Heart right ventricle (tissue), 16 donors: ENCODE results near the gene TBATA. TPM values are rescaled to one million over a fixed set of nuclear protein-coding genes. Genes with fewer than 3 reads are reported as not detected.

Experiments
- ATAC-seq, 8 donors: fragments of 200-7000 bp; cut with Tn5 transposase; one replicate each; pipeline ENCODE4 v1.9.1; 2020; ENCODE audit warnings: mild to moderate bottlenecking in 8 of 8, moderate library complexity in 8 of 8, moderate number of reproducible peaks in 1 of 8
- DNase-seq, 2 donors: peaks; one replicate each; pipeline ENCODE4 v3.0.0-alpha.2; 2020
- H3K27ac ChIP-seq, 10 donors: fragments of 200-600 bp; sonication (generic) in 2 of 10; one replicate each; pipeline versions ENCODE4 v1.5.0 to v1.8.0; 2020 to 2022; ENCODE audit warnings: mild to moderate bottlenecking in 3 of 10
- H3K27me3 ChIP-seq, 7 donors: fragments of 200-600 bp; one replicate each; pipeline ENCODE4 v1.8.0; 2021 to 2022; ENCODE audit warnings: mild to moderate bottlenecking in 2 of 7
- H3K36me3 ChIP-seq, 9 donors: fragments of 200-600 bp; sonication (generic) in 1 of 9; one replicate each; pipeline versions ENCODE4 v1.5.0 to v1.8.0; 2020 to 2022; ENCODE audit warnings: mild to moderate bottlenecking in 2 of 9
- H3K4me1 ChIP-seq, 9 donors: fragments of 200-600 bp; sonication (generic) in 1 of 9; one replicate each; pipeline versions ENCODE4 v1.5.0 to v1.8.0; 2020 to 2022; ENCODE audit warnings: mild to moderate bottlenecking in 4 of 9
- H3K4me3 ChIP-seq, 10 donors: fragments of 200-600 bp; sonication (generic) in 2 of 10; one replicate each; pipeline versions ENCODE4 v1.5.0 to v1.8.0; 2020 to 2022; ENCODE audit warnings: mild to moderate bottlenecking in 7 of 10, moderate library complexity in 2 of 10
- H3K9me3 ChIP-seq, 11 donors: fragments of 200-600 bp in 10 of 11; sonication (generic) in 2 of 11; one replicate each; pipeline versions ENCODE4 v1.5.0 to v1.8.0; 2013 to 2022; ENCODE audit warnings: mild to moderate bottlenecking in 2 of 11, control low read depth in 1 of 11, moderate library complexity in 1 of 11
- whole genome bisulfite sequencing, 2 donors: extraction: QIAGEN DNeasy Blood & Tissue Kit; methylation state at CpG; one replicate each; pipeline ENCODE4 v1.1.7; 2013; ENCODE audit warnings: inconsistent platforms in 1 of 2; 5-methylcytosine and 5-hydroxymethylcytosine counted together
- intact Hi-C, 10 donors: fragments of 100-400 bp; cut with DNase I; formaldehyde crosslinking; loops; one replicate each; pipeline versions ENCODE4 v1.11.1 to v1.14.2; 2022
- polyA plus RNA-seq, 2 donors: library from polyadenylated mRNA; stranded (reverse); fragments of 200-250 nt; gene quantifications; one replicate each; pipeline ENCODE4 v1.2.3, GENCODE V29; 2013
- total RNA-seq, 10 donors: library from RNA; stranded (reverse); fragmentation: NEBNext Ultra II Directional in 3 of 10; extraction: Animal tissue kit (Norgen Biotek cat#: 25700) in 3 of 10; gene quantifications; one replicate each; pipeline versions ENCODE4 v1.2.1 to v1.2.4, GENCODE V29; 2021 to 2023
- TF ChIP-seq, protein P1 (sequence below), 9 donors: fragments of 200-600 bp; sonication (generic) in 2 of 9; IDR thresholded peaks; one replicate each; pipeline versions ENCODE4 v1.5.0 to v1.8.0; 2021 to 2022; ENCODE audit warnings: antibody characterized with exemption in 9 of 9, mild to moderate bottlenecking in 5 of 9, moderate library complexity in 1 of 9
- donor health status: Arrhythmogenic right ventricular cardiomyopathy.
- donor health status: ischemic (EF 13 %, LVEDD 7.1; RV severe dilation, severe dysfunction).
- donor health status: healthy with polysubstance abuse.
- donor health status: DM: no; HTN: yes; CAD: no.
- donor health status: DM: no; HTN: no; CAD: no.
- donor health status: ischemic (EF 25% LVEDD 6.9; RV normal size, moderate dysfunction).
- donor health status: ischemic (EF 25% LVEDD 5.7; RV mildly dilated, moderate dysfunction).
- donor health status: healthy.
- donor health status: DM: yes; HTN: yes; CAD: no.
- donor health status: Ischemic cardiomyopathy.
- donor health status: ischemic (EF 35%, LVEDD 5.7; RV mildly dilated, moderate dysfunction).
- donor health status: nonischemic (EF 11% LVEDD 7.7; RV severe dilation, severe dysfunction).
- donor health status: DM: yes; HTN: yes; CAD: no.
- donor health status: PGD.
- donor health status: ischemic (EF 29% LVEDD 5.4; RV normal size, mild dysfunction).
- donor health status: nonischemic (EF 23%, LVEDD 6.1; RV moderate dilation, normal function).

The TBATA gene
- total and polyA plus RNA-seq, 12 donors: not detected

DNA sequence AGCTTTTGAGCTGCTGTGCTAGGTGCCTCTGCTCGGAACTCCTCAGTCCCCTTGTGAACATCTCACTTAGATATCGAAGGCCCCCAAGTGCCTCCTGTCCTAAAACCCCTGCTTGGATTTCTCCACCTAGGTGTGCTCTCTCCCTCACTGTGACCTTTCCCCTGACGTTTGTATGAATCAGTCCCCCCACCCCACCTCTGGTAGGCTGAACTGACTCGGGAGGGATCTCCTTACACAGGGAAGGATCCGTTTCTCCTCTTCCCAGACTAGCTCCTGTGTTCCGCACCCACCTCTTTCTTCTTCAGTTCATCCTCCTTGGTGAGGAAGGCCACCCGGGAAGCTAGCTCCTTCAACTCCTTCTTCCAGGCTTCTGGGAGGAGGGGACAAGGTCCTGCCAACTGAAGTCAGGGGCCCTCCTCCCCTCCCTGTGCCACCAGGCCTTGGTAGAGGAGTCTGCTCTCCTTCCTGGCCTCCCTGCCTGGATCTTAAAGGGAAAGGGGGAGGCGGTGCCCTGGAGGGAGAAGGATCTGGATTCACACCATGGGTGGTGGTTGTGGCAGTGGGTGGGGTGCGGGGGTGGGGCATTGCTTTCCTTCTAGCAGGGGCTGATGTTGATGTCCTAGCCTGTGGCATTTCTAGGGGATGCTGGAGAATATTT lies 6.8 kb downstream of the TBATA start:
- Histone ChIP-seq H3K27ac (no peak overlapping the region), H3K27me3 (peaks cover 0 to 5% (median 0%) of the 10 kb centered on the region in 7 donors), H3K4me1 (peaks cover 0 to 21% (median 8%) of the 10 kb centered on the region in 9 donors), H3K4me3 (no peak overlapping the region), H3K36me3 (no peaks in the 10 kb centered on the region), H3K9me3 (no peaks in the 10 kb centered on the region)
- ATAC-seq (no peak), DNase-seq (no peak)
- intact Hi-C loops: no loop called here
- 75 to 83% methylated on average over 9 of the region's 9 CpGs for WGBS, 2 donors
- TF ChIP-seq, protein P1, sequence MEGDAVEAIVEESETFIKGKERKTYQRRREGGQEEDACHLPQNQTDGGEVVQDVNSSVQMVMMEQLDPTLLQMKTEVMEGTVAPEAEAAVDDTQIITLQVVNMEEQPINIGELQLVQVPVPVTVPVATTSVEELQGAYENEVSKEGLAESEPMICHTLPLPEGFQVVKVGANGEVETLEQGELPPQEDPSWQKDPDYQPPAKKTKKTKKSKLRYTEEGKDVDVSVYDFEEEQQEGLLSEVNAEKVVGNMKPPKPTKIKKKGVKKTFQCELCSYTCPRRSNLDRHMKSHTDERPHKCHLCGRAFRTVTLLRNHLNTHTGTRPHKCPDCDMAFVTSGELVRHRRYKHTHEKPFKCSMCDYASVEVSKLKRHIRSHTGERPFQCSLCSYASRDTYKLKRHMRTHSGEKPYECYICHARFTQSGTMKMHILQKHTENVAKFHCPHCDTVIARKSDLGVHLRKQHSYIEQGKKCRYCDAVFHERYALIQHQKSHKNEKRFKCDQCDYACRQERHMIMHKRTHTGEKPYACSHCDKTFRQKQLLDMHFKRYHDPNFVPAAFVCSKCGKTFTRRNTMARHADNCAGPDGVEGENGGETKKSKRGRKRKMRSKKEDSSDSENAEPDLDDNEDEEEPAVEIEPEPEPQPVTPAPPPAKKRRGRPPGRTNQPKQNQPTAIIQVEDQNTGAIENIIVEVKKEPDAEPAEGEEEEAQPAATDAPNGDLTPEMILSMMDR (IDR thresholded peaks at IDR 0.05): no peak

DNA sequence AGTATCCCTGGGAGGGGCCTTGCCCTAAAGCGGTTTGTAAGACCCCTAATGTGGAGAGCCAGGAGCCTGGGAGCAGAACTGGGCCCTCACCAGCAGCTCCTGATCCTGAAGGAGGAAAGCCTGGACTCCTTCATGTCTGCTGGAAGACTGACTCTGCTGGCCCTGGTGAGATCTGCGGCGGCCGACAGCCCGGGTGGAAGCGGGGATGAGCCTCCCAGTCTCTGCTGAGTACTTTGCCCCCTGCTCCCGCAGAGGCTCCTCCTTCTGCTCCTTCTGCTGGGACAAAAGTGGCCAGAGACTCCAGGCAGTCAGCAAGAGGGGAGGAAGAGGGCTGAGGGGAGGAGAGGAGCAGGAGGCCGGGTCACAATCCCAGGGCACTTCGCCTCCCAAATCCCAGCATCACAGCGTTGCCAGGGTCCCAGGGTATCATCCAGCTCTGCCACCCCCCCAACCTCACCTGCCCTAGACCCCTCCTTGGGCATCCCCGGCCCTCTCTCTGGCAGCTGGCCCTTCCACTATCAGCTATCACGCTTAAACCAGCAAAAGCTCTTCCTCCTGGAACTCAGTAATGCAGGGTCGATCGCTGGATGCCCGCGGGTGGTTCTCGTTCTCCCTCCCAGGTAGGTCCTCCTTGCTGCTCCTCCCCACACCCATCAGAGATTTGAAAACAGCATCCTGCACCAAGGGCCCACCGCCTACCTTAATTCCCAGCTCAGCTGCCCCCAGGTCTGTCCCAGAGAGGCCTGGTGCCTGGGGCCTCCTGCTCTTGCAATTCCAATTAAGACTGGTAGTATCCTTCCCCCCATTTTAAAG lies 7.9 kb downstream of the TBATA start:
- DNase-seq (no peak), ATAC-seq (no peak)
- WGBS, 2 donors: 93 to 95% methylated on average over 18 of the region's 18 CpGs
- Histone ChIP-seq H3K4me3 (no peak overlapping the region), H3K27ac (no peak overlapping the region), H3K9me3 (no peaks in the 10 kb centered on the region), H3K4me1 (peaks cover 0 to 12% (median 3%) of the 10 kb centered on the region in 9 donors), H3K27me3 (peaks cover 0 to 1% (median 0%) of the 10 kb centered on the region in 7 donors), H3K36me3 (no peaks in the 10 kb centered on the region)
- TF ChIP-seq, protein P1 (IDR thresholded peaks at IDR 0.05): no peak
- intact Hi-C loops: no loop called here

DNA sequence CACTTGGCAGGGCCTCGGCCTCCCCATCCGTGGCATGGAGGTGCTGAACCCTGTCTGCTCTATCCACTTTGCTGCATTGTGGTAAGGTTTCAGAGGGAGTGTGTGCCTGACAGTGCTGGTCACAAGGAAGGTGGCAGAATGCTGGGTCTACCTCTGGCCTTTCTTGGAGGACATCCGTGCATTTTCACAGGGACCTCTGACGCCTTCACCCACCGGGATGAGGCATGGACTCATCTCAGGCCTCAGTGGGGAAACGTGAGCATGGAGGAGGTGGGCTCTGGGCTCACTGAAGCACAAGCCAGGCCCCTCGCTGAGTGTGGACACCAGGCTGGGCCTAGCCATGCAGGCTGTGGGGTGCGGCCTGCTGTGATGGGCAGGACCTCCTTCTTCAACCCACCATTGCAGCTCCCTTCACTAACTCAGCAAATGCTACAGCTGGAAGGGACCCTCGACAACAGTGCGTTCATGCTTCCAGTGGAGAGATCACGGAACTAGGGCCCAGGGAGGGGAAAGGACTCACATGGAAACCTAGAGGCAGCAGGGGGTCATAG lies 8.6 kb downstream of the TBATA start:
- TF ChIP-seq, protein P1 (IDR thresholded peaks at IDR 0.05): no peak
- ATAC-seq (no peak), DNase-seq (no peak)
- intact Hi-C loops: no loop called here
- H3K9me3 ChIP-seq: no peaks in the 10 kb centered on the region
- H3K36me3 ChIP-seq: no peaks in the 10 kb centered on the region
- H3K27ac ChIP-seq: no peak overlapping the region
- H3K27me3 ChIP-seq: no peaks in the 10 kb centered on the region
- peaks cover 0 to 10% (median 0%) of the 10 kb centered on the region in 9 donors for H3K4me1 ChIP-seq
- no peak overlapping the region for H3K4me3 ChIP-seq
- WGBS, 2 donors: 92 to 95% methylated on average over 11 of the region's 11 CpGs

DNA sequence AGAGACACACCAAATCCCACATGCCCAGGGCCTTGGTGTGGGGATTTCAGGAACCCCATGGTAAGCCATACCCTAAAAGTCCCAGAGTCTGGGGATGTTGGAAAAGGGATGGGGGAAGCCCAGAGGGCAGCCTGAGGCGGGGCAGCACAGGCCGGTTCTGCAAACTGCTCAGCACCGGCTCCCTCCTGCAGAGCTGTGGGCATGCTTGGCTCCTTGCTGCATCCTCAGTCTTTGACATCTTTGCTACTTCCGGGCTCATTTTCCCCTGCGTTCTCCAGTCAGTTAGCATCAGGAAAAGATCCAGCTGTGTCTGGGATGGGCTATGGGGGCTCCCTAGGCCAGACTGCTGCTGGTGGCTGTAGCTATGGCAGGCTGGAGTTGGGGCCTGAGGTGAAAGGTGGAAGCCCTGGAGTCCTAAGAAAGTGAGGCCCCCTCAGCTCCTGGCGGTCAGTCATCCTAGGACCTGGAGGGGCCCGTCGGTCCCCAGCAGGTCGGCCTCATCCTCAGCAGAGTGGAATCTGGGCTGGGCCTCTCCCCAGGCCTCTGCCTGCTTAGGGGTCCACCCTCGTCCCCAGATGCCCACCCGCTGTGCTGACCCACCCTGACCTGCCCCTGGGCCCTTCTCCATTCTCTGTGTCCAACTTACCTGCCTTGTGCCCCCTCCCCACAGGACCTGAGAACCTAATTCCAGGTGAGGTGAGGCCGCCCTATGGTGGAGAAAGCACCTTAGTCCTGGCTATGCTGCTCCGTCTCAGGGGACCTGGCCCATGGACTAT lies 9.3 kb downstream of the TBATA start:
- TF ChIP-seq, protein P1 (IDR thresholded peaks at IDR 0.05): no peak
- H3K4me3 ChIP-seq: no peak overlapping the region
- intact Hi-C loops: no loop called here
- no peaks in the 10 kb centered on the region for H3K9me3 ChIP-seq
- DNase-seq: no peak
- ATAC-seq: no peak
- 84 to 89% methylated on average over 13 of the region's 13 CpGs for WGBS, 2 donors
- H3K4me1 ChIP-seq: peaks cover 0 to 10% (median 0%) of the 10 kb centered on the region in 9 donors
- no peak overlapping the region for H3K27ac ChIP-seq
- H3K36me3 ChIP-seq: no peaks in the 10 kb centered on the region
- no peaks in the 10 kb centered on the region for H3K27me3 ChIP-seq
